Heart left ventricle (tissue), 13 donors: Measurements from ENCODE around the gene CEP112.

Experiments used
- CTCF ChIP-seq, 12 donors: fragments of 200-600 bp; sonication (generic) in 4 of 12; IDR thresholded peaks; one replicate each; pipeline versions ENCODE4 v1.5.0 to v1.8.0; 2018 to 2022; ENCODE audit warnings: antibody characterized with exemption in 12 of 12, mild to moderate bottlenecking in 5 of 12
- POLR2A ChIP-seq, 2 donors: fragments of 450-650 bp; IDR thresholded peaks; one replicate each; pipeline ENCODE4 v1.6.1; 2017; ENCODE audit warnings: antibody characterized with exemption in 2 of 2, mild to moderate bottlenecking in 2 of 2, moderate library complexity in 2 of 2
- donor health status: ischemic (EF 13 %, LVEDD 7.1; RV severe dilation, severe dysfunction).
- donor health status: DM: no; HTN: yes; CAD: no.
- donor health status: DM: no; HTN: no; CAD: no.
- donor health status: ischemic (EF 25% LVEDD 6.9; RV normal size, moderate dysfunction).
- donor health status: ischemic (EF 25% LVEDD 5.7; RV mildly dilated, moderate dysfunction).
- donor health status: ischemic (EF 35%, LVEDD 5.7; RV mildly dilated, moderate dysfunction).
- donor health status: nonischemic (EF 11% LVEDD 7.7; RV severe dilation, severe dysfunction).
- donor health status: DM: yes; HTN: yes; CAD: no.
- donor health status: PGD.
- donor health status: ischemic (EF 29% LVEDD 5.4; RV normal size, mild dysfunction).
- donor health status: nonischemic (EF 23%, LVEDD 6.1; RV moderate dilation, normal function).

DNA sequence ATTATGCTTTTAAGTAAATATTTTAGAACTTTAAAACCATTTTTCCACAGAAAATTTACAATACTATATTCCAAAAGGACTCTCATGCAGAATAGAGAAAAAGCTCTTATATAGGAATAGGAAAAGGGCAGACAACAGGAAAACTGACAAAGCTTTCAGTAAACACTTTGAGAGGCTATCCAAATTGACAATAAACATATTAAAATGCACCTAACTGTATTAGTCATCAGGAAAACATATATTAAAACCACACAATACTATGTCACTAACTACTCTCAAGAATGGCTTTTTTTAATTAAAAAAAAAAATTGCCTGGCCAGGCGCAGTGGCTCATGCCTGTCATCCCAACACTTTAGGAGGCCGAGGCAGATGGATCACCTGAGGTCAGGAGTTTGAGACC lies 77.3 kb downstream of the CEP112 start:
- no peak for TF ChIP-seq CTCF (IDR thresholded peaks at IDR 0.05)
- no peak for TF ChIP-seq POLR2A (IDR thresholded peaks at IDR 0.05)
